HUDEP-2 (cell line): ENCODE data around the gene PHAX.
"Not testable (repeated sequence)": the region's sequence is repeated elsewhere in the genome, so short reads cannot be mapped to it uniquely, and the experiment has no call there.

Experiments
- DNase-seq, 76 experiments: peaks; one replicate each; lab custom pipeline; 2025; ENCODE audit not compliant: unreplicated experiment in 76 of 76; lab: John Stamatoyannopoulos, UW

Gene PHAX

GRCh38 chr5:126599971-126600630 is 646 bp upstream of the PHAX start:
- not testable (repeated sequence) for DNase-seq

GRCh38 chr5:126603402-126603991 is 2.8 kb downstream of the PHAX start:
- DNase-seq: no peak

- no peak for DNase-seq
Observed at GRCh38 chr5:126605525-126605924, 4.8 kb downstream of the PHAX start.

GRCh38 chr5:126610160-126610559 is 9.4 kb downstream of the PHAX start:
- peak in 38 of 76 experiments; percentile 1 to 66 (median 16) for DNase-seq

GRCh38 chr5:126610616-126611015 is 9.9 kb downstream of the PHAX start:
- DNase-seq: no peak

GRCh38 chr5:126613941-126614592 is 13.3 kb downstream of the PHAX start:
- no peak for DNase-seq

GRCh38 chr5:126615286-126615685 is 14.5 kb downstream of the PHAX start:
- DNase-seq: no peak

GRCh38 chr5:126617603-126618002 is 16.9 kb downstream of the PHAX start:
- DNase-seq: not testable (repeated sequence)

- no peak for DNase-seq
Observed at GRCh38 chr5:126619781-126620180, 19.0 kb downstream of the PHAX start.

GRCh38 chr5:126624534-126624933 is 23.8 kb downstream of the PHAX start:
- no peak for DNase-seq

GRCh38 chr5:126628102-126628501 is 27.4 kb downstream of the PHAX start:
- no peak for DNase-seq

- DNase-seq: no peak
Observed at GRCh38 chr5:126631920-126632319, 31.2 kb downstream of the PHAX start.

- no peak for DNase-seq
Observed at GRCh38 chr5:126633552-126633951, 32.8 kb downstream of the PHAX start.

GRCh38 chr5:126635585-126635984 is 34.8 kb downstream of the PHAX start:
- no peak for DNase-seq

- no peak for DNase-seq
Observed at GRCh38 chr5:126636956-126637355, 36.2 kb downstream of the PHAX start.

GRCh38 chr5:126640866-126641265 is 40.1 kb downstream of the PHAX start:
- DNase-seq: no peak

GRCh38 chr5:126641387-126641786 is 40.6 kb downstream of the PHAX start:
- DNase-seq: no peak

- no peak for DNase-seq
Observed at GRCh38 chr5:126645132-126645531, 44.4 kb downstream of the PHAX start.

GRCh38 chr5:126647071-126647470 is 46.3 kb downstream of the PHAX start:
- DNase-seq: no peak

GRCh38 chr5:126648471-126648870 is 47.7 kb downstream of the PHAX start:
- DNase-seq: no peak

- not testable (repeated sequence) for DNase-seq
Observed at GRCh38 chr5:126649057-126649456, 48.3 kb downstream of the PHAX start.

GRCh38 chr5:126649709-126650108 is 49.0 kb downstream of the PHAX start:
- not testable (repeated sequence) for DNase-seq
